GM19372 (cell line): ENCODE results near the gene RDX.
"Not testable (repeated sequence)": the region's sequence is repeated elsewhere in the genome, so short reads cannot be mapped to it uniquely, and the experiment has no call there.

Source experiments
- ATAC-seq: cut with Tn5 transposase; IDR thresholded peaks from one replicate; pipeline ENCODE4 v1.9.1; 2021; ENCODE audit warnings: mild to moderate bottlenecking, low read depth, moderate library complexity; ENCODE audit not compliant: unreplicated experiment

Gene RDX

GRCh38 chr11:110208678-110209312 lies 87.6 kb downstream of the RDX start:
- ATAC-seq = not testable (repeated sequence)

GRCh38 chr11:110207123-110207522 lies 89.3 kb downstream of the RDX start:
- ATAC-seq = no peak

GRCh38 chr11:110200836-110201235 lies 95.6 kb downstream of the RDX start:
- no peak for ATAC-seq

- no peak for ATAC-seq
Measured at GRCh38 chr11:110200241-110200640, 96.2 kb downstream of the RDX start.

GRCh38 chr11:110199184-110199981 lies 97.0 kb downstream of the RDX start:
- no peak for ATAC-seq

GRCh38 chr11:110198031-110198729 lies 98.2 kb downstream of the RDX start:
- ATAC-seq = no peak

GRCh38 chr11:110196884-110197420 lies 99.5 kb downstream of the RDX start:
- no peak for ATAC-seq

- ATAC-seq = no peak
Measured at GRCh38 chr11:110196241-110196754, 100.1 kb downstream of the RDX start.

- ATAC-seq = not testable (repeated sequence)
Measured at GRCh38 chr11:110194211-110194766, 102.1 kb downstream of the RDX start.

GRCh38 chr11:110192604-110193282 lies 103.7 kb downstream of the RDX start:
- ATAC-seq = not testable (repeated sequence)

- ATAC-seq = no peak
Measured at GRCh38 chr11:110190885-110191284, 105.5 kb downstream of the RDX start.

GRCh38 chr11:110187731-110188130 lies 108.7 kb downstream of the RDX start:
- no peak for ATAC-seq

- ATAC-seq = no peak
Measured at GRCh38 chr11:110186867-110187266, 109.5 kb downstream of the RDX start.

GRCh38 chr11:110186456-110186855 lies 110.0 kb downstream of the RDX start:
- no peak for ATAC-seq

GRCh38 chr11:110185599-110185998 lies 110.8 kb downstream of the RDX start:
- no peak for ATAC-seq

GRCh38 chr11:110185121-110185591 lies 111.3 kb downstream of the RDX start:
- no peak for ATAC-seq

GRCh38 chr11:110184456-110184855 lies 112.0 kb downstream of the RDX start:
- ATAC-seq = no peak

- no peak for ATAC-seq
Measured at GRCh38 chr11:110182886-110183285, 113.5 kb downstream of the RDX start.

- no peak for ATAC-seq
Measured at GRCh38 chr11:110179064-110179463, 117.3 kb downstream of the RDX start.

- no peak for ATAC-seq
Measured at GRCh38 chr11:110177086-110177456, 119.3 kb downstream of the RDX start.
